Astrocyte of the cerebellum (primary cell): ENCODE results near the gene OR4E1.
A peak's percentile ranks its signal among the peaks of the same experiment; 100 is the strongest.

Source experiments
- DNase-seq: peaks from one replicate; pipeline ENCODE4 v3.0.0-alpha.2; 2011; ENCODE audit warnings: low read depth
- H3K4me3 ChIP-seq: 2 replicates; pipeline ENCODE4 v1.5.1; 2011; ENCODE audit warnings: mild to moderate bottlenecking, low read depth, low read length, moderate library complexity
- CTCF ChIP-seq: IDR thresholded peaks from 2 replicates; pipeline ENCODE4 v1.5.1; 2012; ENCODE audit warnings: low read length, low read depth, moderate library complexity, mild to moderate bottlenecking; ENCODE audit errors: missing control alignments
- in situ Hi-C: cut with HindIII; loops from 2 replicates; pipeline ENCODE4 v1.10.0; 2017; ENCODE audit warnings: low sequenced_read_pairs

The OR4E1 gene, protein sequence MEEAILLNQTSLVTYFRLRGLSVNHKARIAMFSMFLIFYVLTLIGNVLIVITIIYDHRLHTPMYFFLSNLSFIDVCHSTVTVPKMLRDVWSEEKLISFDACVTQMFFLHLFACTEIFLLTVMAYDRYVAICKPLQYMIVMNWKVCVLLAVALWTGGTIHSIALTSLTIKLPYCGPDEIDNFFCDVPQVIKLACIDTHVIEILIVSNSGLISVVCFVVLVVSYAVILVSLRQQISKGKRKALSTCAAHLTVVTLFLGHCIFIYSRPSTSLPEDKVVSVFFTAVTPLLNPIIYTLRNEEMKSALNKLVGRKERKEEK

DNA sequence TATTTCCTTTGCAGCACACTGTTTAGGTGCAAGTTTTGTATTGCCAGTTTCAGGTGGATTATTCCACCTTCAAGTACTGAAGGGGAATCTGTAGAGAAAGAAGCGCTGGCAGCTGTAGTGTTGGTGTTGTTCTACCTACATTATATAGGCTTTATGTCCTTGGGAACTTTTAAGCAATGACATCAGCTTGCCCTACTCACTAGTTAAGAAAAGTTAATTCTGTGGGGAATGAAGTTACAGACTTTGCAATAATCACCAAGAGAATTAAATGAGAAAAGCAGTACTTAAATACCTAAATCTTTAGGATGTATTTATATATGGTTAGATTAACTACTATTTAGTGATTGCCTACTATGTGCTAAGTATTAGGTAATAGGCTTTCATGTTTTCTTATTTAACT lies at the start of gene OR4E1:
Gene OR4E1, minus strand, starts transcription at position 101 of the 400 bp plus-strand sequence. CDS start 2,883 bp downstream, outside the sequence.
- H3K4me3 ChIP-seq, result no peak within 1 kb of the TSS
- DNase-seq, result no peak
- in situ Hi-C loops, result no loop called here
- no peak for TF ChIP-seq CTCF

- no peak for TF ChIP-seq CTCF
- DNase-seq, result no peak
- in situ Hi-C loops, result no loop called here
- no peak overlapping the region for H3K4me3 ChIP-seq
Measured at GRCh38 chr14:21721504-21721903, 47.9 kb upstream of the OR4E1 start.

DNA sequence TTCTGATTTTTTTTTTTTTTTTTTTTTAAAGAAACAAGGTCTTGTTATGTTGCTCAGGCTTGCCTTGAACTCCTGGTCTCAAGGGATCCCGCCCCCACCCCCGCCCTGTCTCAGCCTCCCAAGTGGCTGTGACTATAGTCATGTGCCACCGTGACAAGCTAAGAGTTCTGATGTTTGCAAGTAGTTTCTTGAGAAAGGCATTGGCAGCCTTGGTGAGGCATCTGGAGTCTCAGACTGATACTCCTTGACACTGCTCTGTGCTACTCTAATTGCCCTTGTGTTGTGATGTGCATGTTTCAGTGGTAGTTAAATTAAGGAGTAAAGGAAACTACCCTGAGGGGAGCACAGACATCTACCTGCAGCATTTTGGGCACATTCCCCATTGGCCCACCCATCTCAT lies 46.2 kb upstream of the OR4E1 start:
- in situ Hi-C loops, result no loop called here
- TF ChIP-seq CTCF, result no peak
- no peak for DNase-seq
- no peak overlapping the region for H3K4me3 ChIP-seq

DNA sequence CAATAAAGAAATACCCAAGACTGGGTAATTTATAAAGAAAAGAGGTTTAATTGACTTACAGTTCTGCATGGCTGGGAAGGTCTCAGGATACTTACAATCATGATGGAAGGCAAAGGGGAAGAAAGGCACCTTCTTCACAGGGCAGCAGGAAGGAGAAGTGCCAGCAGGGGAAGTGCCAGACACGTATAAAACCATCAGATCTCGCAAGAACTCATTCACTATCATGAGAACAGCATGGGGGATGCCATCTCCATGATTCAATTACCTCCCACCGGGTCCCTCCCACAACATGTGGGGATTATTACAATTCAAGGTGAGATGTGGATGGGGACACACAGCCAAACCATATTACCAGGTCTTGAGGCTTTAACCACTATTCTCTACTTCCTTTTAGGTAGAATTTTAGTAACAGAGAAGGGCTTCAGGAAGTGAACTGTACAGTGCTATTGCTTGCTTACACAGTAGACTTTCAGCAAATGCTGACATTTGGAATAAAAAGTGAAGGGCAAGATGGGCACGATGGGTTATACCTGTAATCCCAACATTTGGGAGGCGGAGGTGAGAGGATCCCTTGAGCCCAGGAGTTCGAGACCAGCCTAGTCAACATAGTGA lies 40.8 kb upstream of the OR4E1 start:
- no peak for TF ChIP-seq CTCF
- DNase-seq, result no peak

GRCh38 chr14:21712036-21712435 lies 38.4 kb upstream of the OR4E1 start:
- in situ Hi-C loops, result no loop called here
- no peak overlapping the region for H3K4me3 ChIP-seq
- TF ChIP-seq CTCF, result no peak
- no peak for DNase-seq

More for the DNA sequence above, 40.8 kb upstream of the OR4E1 start:
- in situ Hi-C loops, result no loop called here
- H3K4me3 ChIP-seq, result no peak overlapping the region

DNA sequence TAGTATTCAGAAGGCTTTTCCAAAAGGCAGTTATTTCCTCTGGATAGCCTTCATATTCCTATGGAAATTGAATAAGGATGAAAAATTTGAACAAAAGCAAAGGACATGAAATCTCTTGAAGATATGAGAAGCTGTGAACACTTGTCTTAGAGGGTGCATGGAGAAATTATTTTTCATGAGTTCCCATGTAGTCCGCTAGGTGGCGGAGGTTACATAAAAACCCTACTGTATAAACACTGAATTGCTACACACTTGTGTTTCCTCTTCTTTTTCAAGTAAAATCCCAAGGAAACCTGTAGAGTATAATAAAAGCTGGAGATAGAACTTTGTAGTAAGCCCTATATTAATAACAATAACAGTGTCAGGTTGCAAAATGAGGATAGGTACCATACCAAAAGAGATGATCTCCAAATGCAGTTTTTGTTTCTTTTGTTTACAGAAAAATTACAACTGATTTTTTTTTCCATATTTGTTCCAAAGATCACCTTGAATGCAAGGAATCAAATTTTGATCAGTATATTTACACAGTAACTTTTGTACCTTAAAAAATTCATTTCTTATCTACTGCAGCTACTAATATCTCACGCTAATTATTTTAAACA lies 37.8 kb upstream of the OR4E1 start:
- no peak overlapping the region for H3K4me3 ChIP-seq
- DNase-seq, result peak; percentile 19
- peak; percentile 73 for TF ChIP-seq CTCF
- in situ Hi-C loops, result no loop called here
